NCI-H2081 (cell line): ENCODE measurements around the gene GLRA1.
"Not testable (repeated sequence)": the region's sequence is repeated elsewhere in the genome, so short reads cannot be mapped to it uniquely, and the experiment has no call there.

Experiments
- DNase-seq, 2 experiments: peaks; one replicate each; lab custom pipeline; 2025; lab: John Stamatoyannopoulos, UW

Gene GLRA1

GRCh38 chr5:151913425-151913824 lies 11.2 kb downstream of the GLRA1 start:
- no peak for DNase-seq

- no peak for DNase-seq
Measured at GRCh38 chr5:151912360-151912759, 12.3 kb downstream of the GLRA1 start.

- DNase-seq = no peak
Measured at GRCh38 chr5:151911011-151911410, 13.6 kb downstream of the GLRA1 start.

- no peak for DNase-seq
Measured at GRCh38 chr5:151909628-151910027, 15.0 kb downstream of the GLRA1 start.

GRCh38 chr5:151906246-151906645 lies 18.4 kb downstream of the GLRA1 start:
- DNase-seq = peak in 1 of 2 experiments; percentile 15

GRCh38 chr5:151905557-151905961 lies 19.1 kb downstream of the GLRA1 start:
- DNase-seq = no peak

- DNase-seq = no peak
Measured at GRCh38 chr5:151904909-151905308, 19.7 kb downstream of the GLRA1 start.

GRCh38 chr5:151904127-151904526 lies 20.5 kb downstream of the GLRA1 start:
- DNase-seq = no peak

- DNase-seq = no peak
Measured at GRCh38 chr5:151903243-151903653, 21.4 kb downstream of the GLRA1 start.

- no peak for DNase-seq
Measured at GRCh38 chr5:151902215-151902614, 22.4 kb downstream of the GLRA1 start.

GRCh38 chr5:151901611-151902010 lies 23.0 kb downstream of the GLRA1 start:
- DNase-seq = no peak

GRCh38 chr5:151900891-151901290 lies 23.8 kb downstream of the GLRA1 start:
- DNase-seq = no peak

- no peak for DNase-seq
Measured at GRCh38 chr5:151899399-151899798, 25.3 kb downstream of the GLRA1 start.

- DNase-seq = no peak
Measured at GRCh38 chr5:151897896-151898295, 26.8 kb downstream of the GLRA1 start.

- DNase-seq = no peak
Measured at GRCh38 chr5:151897020-151897552, 27.6 kb downstream of the GLRA1 start.

- no peak for DNase-seq
Measured at GRCh38 chr5:151896031-151896691, 28.5 kb downstream of the GLRA1 start.

- no peak for DNase-seq
Measured at GRCh38 chr5:151895660-151896030, 29.0 kb downstream of the GLRA1 start.

- not testable (repeated sequence) for DNase-seq
Measured at GRCh38 chr5:151893485-151893884, 31.2 kb downstream of the GLRA1 start.

GRCh38 chr5:151892393-151892792 lies 32.3 kb downstream of the GLRA1 start:
- DNase-seq = peak; percentile 30 to 60

- no peak for DNase-seq
Measured at GRCh38 chr5:151890299-151890698, 34.4 kb downstream of the GLRA1 start.

GRCh38 chr5:151889614-151890013 lies 35.0 kb downstream of the GLRA1 start:
- no peak for DNase-seq

- DNase-seq = no peak
Measured at GRCh38 chr5:151886546-151887275, 37.9 kb downstream of the GLRA1 start.

GRCh38 chr5:151885138-151885908 lies 39.3 kb downstream of the GLRA1 start:
- no peak for DNase-seq
